GM21619 (cell line): ENCODE measurements around the gene PRSS27.
"Not testable (repeated sequence)": the region's sequence is repeated elsewhere in the genome, so short reads cannot be mapped to it uniquely, and the experiment has no call there.

ENCODE experiments used
- ATAC-seq: cut with Tn5 transposase; IDR thresholded peaks from one replicate; pipeline ENCODE4 v1.9.1; 2021; ENCODE audit not compliant: unreplicated experiment

Gene PRSS27

DNA sequence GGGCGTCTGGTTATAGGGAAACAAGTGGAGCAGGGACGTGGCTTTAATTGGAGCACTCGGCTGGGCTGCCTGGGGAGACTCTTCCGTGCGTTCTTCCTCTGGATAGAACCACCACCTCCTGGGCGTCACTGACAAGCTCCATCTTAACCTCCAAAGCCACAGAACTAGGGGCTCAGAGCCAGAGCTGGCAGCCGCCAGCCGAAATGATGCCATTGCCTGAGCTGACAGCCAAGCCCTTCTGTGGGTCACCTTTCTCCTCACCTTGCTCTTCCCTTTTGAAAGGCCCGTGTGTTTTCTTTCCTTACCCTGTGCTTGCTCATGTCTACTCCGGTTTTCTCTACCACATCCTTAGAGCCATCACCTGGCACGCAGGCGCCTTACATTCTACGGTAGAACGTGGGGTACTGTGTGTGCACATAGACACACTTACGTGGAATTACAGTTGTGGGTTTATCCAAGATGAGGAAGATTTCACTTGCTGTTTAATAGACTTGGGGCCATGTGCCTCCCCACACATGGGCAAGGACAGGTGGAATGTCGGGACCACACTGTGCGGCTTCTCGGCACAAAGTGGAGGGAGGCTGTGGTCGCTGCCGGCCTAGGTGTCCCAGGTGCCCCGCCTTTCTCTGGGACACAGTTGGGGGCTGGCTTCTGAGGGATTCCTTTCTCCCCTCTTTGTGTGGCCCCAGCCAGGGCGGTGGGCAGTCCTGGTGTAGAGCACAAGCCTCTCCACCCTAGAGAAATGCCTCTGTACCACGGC lies 41.6 kb downstream of the PRSS27 start:
- not testable (repeated sequence) for ATAC-seq

DNA sequence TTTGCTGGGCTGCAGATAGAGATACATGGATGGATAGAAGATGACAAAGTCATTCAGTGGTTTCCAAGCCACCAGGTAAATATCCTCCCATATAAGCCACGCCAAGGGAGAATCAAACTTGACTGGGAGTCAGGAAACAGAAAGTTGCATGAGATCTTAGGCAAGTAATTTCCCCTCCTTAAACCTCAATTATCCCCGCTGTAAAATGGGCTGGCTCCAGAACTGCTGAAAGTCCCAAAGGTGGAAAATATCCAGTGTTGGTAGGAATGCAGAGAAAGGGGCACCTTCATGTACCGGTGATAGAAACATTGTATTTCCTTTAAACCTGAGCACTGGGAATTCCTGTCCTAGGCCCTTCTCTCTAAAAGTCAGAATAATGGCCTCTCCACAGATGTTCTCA lies 43.1 kb downstream of the PRSS27 start:
- not testable (repeated sequence) for ATAC-seq

DNA sequence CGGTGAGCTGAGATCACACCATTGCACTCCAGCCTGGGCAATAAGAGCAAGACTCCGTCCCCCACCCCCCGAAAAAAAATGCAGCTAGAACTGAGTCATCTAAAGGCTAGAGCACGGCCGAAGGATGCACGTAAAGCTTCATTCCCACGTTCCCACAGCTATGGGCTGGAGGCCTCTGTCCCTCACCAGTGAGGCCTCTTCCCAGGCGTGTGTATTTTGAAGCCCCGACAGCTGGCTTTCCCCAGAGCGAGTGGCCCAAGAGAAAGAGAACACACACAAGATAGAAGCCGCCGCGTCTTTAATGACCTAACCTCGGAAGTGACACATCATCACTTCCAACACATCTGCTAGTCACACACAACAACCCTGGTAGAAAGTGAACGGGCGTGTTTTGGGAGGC lies 44.3 kb downstream of the PRSS27 start:
- ATAC-seq = no peak

DNA sequence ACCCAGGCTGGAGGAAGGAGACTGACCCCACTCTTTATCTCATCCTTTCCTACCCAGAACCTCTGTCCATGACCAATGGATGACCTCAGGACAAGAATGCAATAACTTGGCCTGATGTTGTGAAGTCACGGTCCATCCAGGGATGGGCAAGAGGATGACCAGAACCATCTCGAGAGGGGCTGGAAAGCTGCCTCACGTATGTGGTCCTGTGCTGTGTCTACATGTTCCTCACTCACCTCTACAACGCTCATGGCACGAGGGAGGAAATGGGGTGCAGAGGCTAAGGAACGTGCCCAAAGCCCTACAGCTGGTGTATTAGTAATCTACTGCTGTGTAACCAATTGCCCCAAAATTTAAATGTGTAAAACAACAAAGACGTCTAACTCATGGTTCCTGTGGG lies 45.0 kb downstream of the PRSS27 start:
- ATAC-seq = no peak

DNA sequence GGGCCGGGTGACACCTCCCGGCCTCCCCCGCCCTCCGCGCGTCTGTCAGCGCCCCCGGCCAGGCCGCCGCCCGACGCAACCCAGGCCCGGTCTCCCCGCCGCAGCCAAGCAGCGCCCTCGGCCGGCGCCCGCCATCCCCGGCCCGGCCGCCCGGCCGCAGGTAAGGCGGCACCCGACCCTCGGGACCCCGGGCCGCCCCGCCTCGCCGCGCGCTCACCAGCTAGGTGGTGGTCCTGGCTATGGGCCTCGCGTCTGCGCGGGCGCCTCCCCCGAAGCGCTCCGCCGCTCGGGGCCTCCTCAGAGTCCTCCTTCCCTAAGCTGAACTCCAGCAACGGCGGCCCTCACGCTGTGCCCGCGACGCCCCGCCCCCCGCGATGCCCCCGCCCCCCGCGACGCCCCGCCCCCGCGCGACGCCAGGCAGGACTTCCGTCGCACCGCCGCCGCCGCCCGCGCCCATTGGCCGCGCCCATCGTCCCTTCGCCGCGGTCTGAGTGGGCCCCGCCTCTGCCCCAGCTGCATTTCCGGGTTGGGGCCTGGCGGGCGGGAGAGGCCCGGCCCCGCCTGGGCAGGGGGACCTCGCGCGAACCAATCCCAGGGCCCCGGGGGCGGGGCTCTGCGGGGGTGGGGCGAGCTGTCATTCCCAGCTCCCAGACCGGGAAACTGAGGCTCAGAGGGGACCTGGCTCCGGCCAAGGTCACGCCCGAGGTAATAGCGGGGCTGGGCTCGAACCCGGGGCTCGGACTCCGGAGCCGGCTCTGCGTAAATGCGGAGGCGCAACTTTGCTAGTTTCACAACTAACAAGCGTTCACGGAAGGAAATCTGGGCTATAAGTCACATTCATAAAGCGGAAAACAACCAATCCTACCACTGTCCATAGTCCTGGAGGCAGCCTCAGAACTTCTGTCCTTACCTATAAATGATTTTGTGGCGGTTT lies 46.7 kb downstream of the PRSS27 start:
- peak; percentile 87 for ATAC-seq

DNA sequence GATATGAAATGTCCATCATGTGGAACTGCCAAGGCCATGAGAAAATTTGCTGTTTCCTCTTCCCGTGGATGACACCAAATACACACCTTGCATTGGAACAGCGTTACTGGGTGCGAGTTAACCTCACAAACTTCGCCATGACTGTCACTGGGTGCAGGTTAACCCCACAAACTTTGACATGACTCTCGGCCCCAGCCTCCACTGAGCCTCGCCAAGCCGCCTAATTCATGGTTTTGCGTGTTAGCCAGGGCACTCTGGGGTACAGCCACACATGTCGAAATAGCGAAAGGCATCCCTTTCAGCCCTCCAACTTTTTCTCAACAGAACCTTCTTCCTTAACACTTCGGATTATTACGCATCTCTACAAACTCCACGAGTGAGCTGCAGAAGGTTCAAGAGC lies 48.3 kb downstream of the PRSS27 start:
- ATAC-seq = no peak

DNA sequence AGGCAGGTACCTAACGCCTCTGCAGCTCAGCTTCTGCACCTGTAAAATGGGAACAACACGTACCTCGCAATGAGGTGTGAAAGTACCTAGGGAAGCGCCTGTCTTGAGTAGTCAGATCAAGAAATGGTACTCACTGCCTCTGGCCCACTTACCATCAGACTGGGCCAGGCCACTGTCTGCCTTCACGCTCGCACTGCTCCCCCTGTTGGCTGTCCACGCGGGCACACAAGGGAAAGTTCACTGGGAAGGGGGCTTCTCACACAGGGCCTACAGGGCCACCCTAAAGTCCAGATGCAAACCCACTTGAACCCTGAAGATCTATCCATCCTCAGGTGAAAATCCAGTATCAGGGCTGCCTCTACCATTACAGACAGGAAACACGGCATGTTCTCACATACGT lies 48.8 kb downstream of the PRSS27 start:
- not testable (repeated sequence) for ATAC-seq

DNA sequence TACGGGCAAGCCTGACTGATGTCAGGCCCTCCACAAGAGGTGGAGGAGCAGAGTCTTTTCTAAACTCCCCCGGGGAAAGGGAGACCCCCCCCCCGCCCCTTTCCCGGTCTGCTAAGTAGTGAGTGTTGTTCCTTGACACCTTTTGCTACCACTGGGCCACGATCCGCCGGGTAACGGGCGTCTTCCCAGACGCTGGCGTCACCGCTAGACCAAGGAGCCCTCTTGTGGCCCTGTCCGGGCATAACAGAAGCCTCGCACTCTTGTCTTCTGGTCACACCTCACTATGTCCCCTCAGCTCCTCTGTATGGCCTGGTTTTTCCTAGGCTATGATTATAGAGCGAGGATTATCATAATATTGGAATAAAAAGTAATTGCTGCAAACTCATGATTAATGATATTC lies 50.0 kb downstream of the PRSS27 start:
- ATAC-seq = not testable (repeated sequence)

DNA sequence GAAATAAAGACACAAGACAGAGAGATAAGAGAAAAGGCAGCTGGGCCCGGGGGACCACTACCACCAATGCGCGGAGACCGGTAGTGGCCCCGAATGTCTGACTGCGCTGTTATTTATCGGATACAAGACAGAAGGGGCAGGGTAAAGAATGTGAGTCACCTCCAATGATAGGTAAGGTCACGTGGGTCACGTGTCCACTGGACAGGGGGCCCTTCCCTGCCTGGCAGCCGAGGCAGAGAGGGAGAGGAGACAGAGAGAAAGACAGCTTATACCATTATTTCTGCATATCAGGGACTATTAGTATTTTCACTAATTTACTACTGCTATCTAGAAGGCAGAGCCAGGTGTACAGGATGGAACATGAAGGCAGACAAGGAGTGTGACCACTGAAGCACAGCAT lies 50.4 kb downstream of the PRSS27 start:
- not testable (repeated sequence) for ATAC-seq

DNA sequence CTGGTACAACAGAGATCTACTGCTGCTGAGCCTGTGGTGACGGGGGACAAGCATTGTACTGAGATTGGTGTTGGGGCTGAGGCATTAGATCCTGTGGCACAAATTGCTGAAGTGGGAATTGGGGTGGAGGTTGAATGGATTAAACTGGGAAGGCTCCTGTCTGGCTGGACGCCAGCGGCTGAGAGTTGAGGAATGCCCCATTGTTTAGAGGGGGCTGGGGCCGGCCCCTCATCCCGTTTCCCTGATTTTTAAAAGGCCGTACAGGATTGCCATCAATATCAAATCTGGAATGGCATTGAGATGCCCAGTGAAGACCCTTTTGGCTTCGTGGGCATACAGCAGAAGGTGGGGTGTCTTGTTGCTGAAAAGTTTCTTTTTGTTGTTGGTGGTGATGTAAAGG lies 53.4 kb downstream of the PRSS27 start:
- not testable (repeated sequence) for ATAC-seq

DNA sequence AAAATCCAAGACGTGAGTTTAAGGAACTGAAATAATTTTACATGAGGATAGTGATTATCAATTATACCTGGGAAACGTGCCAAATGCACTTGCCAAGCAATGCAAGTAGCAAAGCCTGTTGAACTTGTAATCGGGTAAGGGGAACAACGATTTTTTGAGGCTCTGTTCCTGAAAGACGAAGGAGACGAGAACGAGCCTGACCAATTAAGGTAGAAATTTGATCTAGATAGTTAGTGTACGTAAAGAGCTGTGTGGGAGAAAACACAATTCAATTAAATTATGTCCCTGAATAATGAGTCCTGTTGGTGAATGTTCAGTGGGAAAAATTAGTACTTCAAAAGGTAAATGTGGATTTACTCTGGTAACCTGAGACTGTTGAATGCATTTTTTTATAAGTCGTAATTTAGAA lies 55.4 kb downstream of the PRSS27 start:
- ATAC-seq = no peak

DNA sequence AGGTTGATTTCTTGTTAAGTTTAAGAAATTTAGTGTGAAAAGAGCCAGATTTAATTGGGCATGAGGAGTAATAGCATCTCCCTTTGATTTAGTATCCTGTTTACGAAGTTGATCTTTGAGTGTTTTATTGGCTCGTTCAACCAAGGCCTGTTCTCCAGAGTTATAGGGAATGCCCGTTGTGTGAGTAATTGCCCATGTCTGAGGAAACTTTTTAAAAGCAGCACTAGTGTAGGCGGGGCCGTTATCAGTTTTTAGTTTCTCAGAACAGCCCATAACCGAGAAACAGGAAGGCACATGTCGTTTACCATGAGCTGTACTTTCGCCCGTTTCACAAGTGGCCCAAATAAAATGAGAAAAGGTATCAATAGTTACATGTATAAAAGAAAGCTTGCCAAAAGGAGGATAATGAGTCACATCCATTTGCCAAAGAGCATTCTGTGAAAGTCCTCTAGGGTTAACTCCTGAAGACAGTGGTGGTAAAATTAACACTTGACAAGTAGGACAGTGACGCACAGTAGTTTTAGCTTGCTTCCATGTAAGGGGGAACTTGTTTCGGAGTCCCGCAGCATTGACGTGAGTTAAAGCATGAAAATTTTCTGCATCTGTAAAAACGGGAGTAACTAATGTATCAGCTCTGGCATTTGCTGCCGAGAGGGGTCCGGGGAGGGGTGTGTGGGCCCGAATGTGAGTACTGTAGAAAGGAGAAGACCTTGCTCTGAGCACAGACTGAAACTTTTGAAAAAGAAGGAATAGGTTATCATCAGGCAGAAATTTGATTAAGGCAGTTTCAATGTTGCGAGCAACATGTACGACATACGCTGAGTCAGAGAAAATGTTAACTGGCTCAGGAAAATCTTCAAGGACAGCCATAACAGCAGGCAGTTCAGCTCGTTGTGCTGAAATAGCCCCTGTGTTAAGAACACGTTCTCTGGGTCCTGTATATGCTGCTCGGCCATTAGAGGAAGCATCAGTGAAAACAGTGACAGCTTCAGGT lies 56.2 kb downstream of the PRSS27 start:
- no peak for ATAC-seq
